ENCODE results near the gene RHOBTB1. TPM values are rescaled to one million over a fixed set of nuclear protein-coding genes. Genes with fewer than 3 reads are reported as not detected.
A peak's percentile ranks its signal among the peaks of the same experiment; 100 is the strongest.

Gene RHOBTB1
- total and polyA plus RNA-seq, 2 donors from 2014 or later: 14.6 to 34.5 TPM

DNA sequence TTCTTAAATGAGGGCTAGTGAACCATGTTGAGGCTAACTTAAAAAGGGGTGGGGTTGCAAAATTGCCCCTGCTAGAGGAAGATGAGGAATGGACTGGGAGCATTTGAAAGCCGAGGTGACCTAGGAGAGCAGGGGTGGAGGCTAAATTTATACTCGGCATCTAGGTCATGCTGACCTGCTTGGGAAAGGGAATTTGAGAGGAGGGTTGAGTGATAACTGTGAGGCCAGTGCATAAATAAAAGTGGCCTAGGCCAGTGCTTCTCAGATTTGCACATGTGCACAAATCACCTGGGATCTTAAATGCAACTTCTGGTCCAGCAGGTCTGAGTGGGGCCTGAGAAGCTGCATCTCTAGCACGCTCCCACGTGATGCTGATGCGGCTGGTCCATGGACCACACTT lies 95.3 kb downstream of the RHOBTB1 start:
- FAIRE-seq: no peak

DNA sequence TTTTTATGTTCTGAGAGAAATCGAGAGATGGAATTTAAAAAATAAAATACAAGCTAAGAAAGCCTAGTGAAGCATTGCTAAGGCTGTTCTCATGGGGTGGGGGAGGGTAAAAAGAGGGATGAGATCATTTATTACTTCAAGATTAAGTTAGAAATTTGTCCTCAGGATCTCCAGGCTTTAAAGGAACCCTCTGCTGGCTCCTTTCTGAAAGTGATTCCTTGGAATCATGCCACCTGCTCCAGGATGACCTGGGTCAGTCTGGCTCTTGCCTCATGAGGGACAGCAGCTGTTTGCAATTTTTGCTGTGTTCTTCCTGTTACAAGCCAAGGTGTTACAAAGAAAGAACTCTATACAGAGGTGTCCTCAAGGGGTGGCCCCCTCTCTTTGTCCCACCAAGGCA lies 95.9 kb downstream of the RHOBTB1 start:
- TF ChIP-seq CTCF (IDR thresholded peaks at IDR 0.05; ENCODE audit: borderline replicate concordance, extremely low read depth, insufficient read depth): peak; percentile 10
- Histone ChIP-seq H3K27me3 (ENCODE audit: control insufficient read depth, insufficient read depth, low read length) (no peaks in the 10 kb centered on the region), H3K27ac (ENCODE audit: low read depth in 2 of 2, low read length in 2 of 2) (peak overlapping the region in 1 of 2 donors; percentile 8), H3K9ac (ENCODE audit: low read length in 3 of 3) (no peak overlapping the region), H3K36me3 (ENCODE audit: control insufficient read depth in 2 of 3, insufficient read depth in 3 of 3, low read length in 3 of 3) (no peaks in the 10 kb centered on the region), H3K4me3 (ENCODE audit: low read length in 3 of 3) (no peak overlapping the region), H3K4me1 (ENCODE audit: control insufficient read depth in 2 of 3, insufficient read depth in 2 of 3, low read depth in 1 of 3, low read length in 3 of 3) (peaks cover 0 to 15% (median 14%) of the 10 kb centered on the region in 3 donors), H3K9me3 (ENCODE audit: control insufficient read depth in 2 of 3, insufficient read depth in 1 of 3, low read length in 3 of 3) (peaks cover 0 to 2% (median 0%) of the 10 kb centered on the region in 3 donors)
- DNase-seq (peak in 2 of 5 donors; percentile 38 to 68), FAIRE-seq (no peak)
- intact Hi-C loops (cut with DNase I): no loop called here

More for the DNA sequence above, 95.3 kb downstream of the RHOBTB1 start:
- Histone ChIP-seq H3K9me3 (ENCODE audit: control insufficient read depth in 2 of 3, insufficient read depth in 1 of 3, low read length in 3 of 3) (peaks cover 0 to 2% (median 0%) of the 10 kb centered on the region in 3 donors), H3K36me3 (ENCODE audit: control insufficient read depth in 2 of 3, insufficient read depth in 3 of 3, low read length in 3 of 3) (no peaks in the 10 kb centered on the region), H3K27ac (ENCODE audit: low read depth in 2 of 2, low read length in 2 of 2) (peak overlapping the region in 1 of 2 donors; percentile 8), H3K9ac (ENCODE audit: low read length in 3 of 3) (no peak overlapping the region), H3K27me3 (ENCODE audit: control insufficient read depth, insufficient read depth, low read length) (no peaks in the 10 kb centered on the region), H3K4me3 (ENCODE audit: low read length in 3 of 3) (no peak overlapping the region), H3K4me1 (ENCODE audit: control insufficient read depth in 2 of 3, insufficient read depth in 2 of 3, low read depth in 1 of 3, low read length in 3 of 3) (peaks cover 0 to 15% (median 14%) of the 10 kb centered on the region in 3 donors)
- intact Hi-C loops (cut with DNase I): no loop called here
- no peak for TF ChIP-seq CTCF (IDR thresholded peaks at IDR 0.05; ENCODE audit: borderline replicate concordance, extremely low read depth, insufficient read depth)
- DNase-seq: no peak

GRCh38 chr10:60846173-60846572 lies 97.8 kb downstream of the RHOBTB1 start:
- peaks cover 0 to 15% (median 14%) of the 10 kb centered on the region in 3 donors for H3K4me1 ChIP-seq (ENCODE audit: control insufficient read depth in 2 of 3, insufficient read depth in 2 of 3, low read depth in 1 of 3, low read length in 3 of 3)
- intact Hi-C loops (cut with DNase I): no loop called here
- FAIRE-seq: no peak

More at GRCh38 chr10:60846173-60846572, 97.8 kb downstream of the RHOBTB1 start:
- TF ChIP-seq CTCF (IDR thresholded peaks at IDR 0.05; ENCODE audit: borderline replicate concordance, extremely low read depth, insufficient read depth): no peak
- DNase-seq: peak in 1 of 5 donors; percentile 41
- no peaks in the 10 kb centered on the region for H3K36me3 ChIP-seq (ENCODE audit: control insufficient read depth in 2 of 3, insufficient read depth in 3 of 3, low read length in 3 of 3)
- H3K27ac ChIP-seq (ENCODE audit: low read depth in 2 of 2, low read length in 2 of 2): no peak overlapping the region
- H3K4me3 ChIP-seq (ENCODE audit: low read length in 3 of 3): no peak overlapping the region
- no peaks in the 10 kb centered on the region for H3K27me3 ChIP-seq (ENCODE audit: control insufficient read depth, insufficient read depth, low read length)
- H3K9ac ChIP-seq (ENCODE audit: low read length in 3 of 3): no peak overlapping the region
- peaks cover 0 to 2% (median 0%) of the 10 kb centered on the region in 3 donors for H3K9me3 ChIP-seq (ENCODE audit: control insufficient read depth in 2 of 3, insufficient read depth in 1 of 3, low read length in 3 of 3)

All from kidney (tissue), 14 donors.